H9 (cell line): ENCODE results near the gene GPD2. TPM values are rescaled to one million over a fixed set of nuclear protein-coding genes. Genes with fewer than 3 reads are reported as not detected.
A peak's percentile ranks its signal among the peaks of the same experiment; 100 is the strongest.

Source experiments
- DNase-seq: peaks from one replicate; pipeline ENCODE4 v3.0.0-alpha.2; 2017
- H2AFZ ChIP-seq: one replicate; pipeline ENCODE4 v1.6.1; 2013; ENCODE audit warnings: mild to moderate bottlenecking, low read length, control low read depth, moderate library complexity
- H2AK5ac ChIP-seq: 2 replicates; pipeline ENCODE4 v1.6.1; 2013; ENCODE audit warnings: low read length, control low read depth, mixed read lengths; ENCODE audit not compliant: insufficient read length
- H2BK120ac ChIP-seq: one replicate; pipeline ENCODE4 v1.6.1; 2013; ENCODE audit warnings: low read depth, mild to moderate bottlenecking, low read length, control low read depth, inconsistent platforms; ENCODE audit not compliant: poor library complexity, severe bottlenecking
- H2BK12ac ChIP-seq: 2 replicates; pipeline ENCODE4 v1.6.1; 2013; ENCODE audit warnings: low read length, control low read depth, mixed read lengths, low read depth; ENCODE audit not compliant: insufficient read length
- H2BK15ac ChIP-seq: 2 replicates; pipeline ENCODE4 v1.6.1; 2013; ENCODE audit warnings: low read depth, low read length, control low read depth
- H2BK20ac ChIP-seq: one replicate; pipeline ENCODE4 v1.6.1; 2013; ENCODE audit warnings: low read depth, mild to moderate bottlenecking, low read length, control low read depth, inconsistent platforms; ENCODE audit not compliant: poor library complexity, severe bottlenecking
- H2BK5ac ChIP-seq: 2 replicates; pipeline ENCODE4 v1.6.1; 2013; ENCODE audit warnings: low read length, control low read depth, mixed read lengths; ENCODE audit not compliant: insufficient read length
- H3K14ac ChIP-seq: 2 replicates; pipeline ENCODE4 v1.6.1; 2013; ENCODE audit warnings: low read length, control low read depth; ENCODE audit not compliant: insufficient read depth
- H3K18ac ChIP-seq: 2 replicates; pipeline ENCODE4 v1.6.1; 2013; ENCODE audit warnings: low read depth, mild to moderate bottlenecking, mixed read lengths, low read length, control low read depth; ENCODE audit not compliant: insufficient read length
- H3K23ac ChIP-seq: 2 replicates; pipeline ENCODE4 v1.6.1; 2013; ENCODE audit warnings: low read length, control low read depth, mixed read lengths, low read depth; ENCODE audit not compliant: insufficient read length
- H3K23me2 ChIP-seq: 2 replicates; pipeline ENCODE4 v1.6.1; 2013; ENCODE audit warnings: low read depth, mild to moderate bottlenecking, mixed read lengths, low read length, control low read depth; ENCODE audit not compliant: insufficient read length, poor library complexity, severe bottlenecking
- H3K27ac ChIP-seq: 2 replicates; pipeline ENCODE4 v1.5.1; 2013; ENCODE audit warnings: low read length, control low read depth, mixed read lengths, low read depth; ENCODE audit not compliant: insufficient read length
- H3K27me3 ChIP-seq: 2 replicates; pipeline ENCODE4 v1.6.1; 2013; ENCODE audit warnings: low read length, control low read depth, inconsistent platforms; ENCODE audit not compliant: insufficient read depth
- H3K4ac ChIP-seq: 2 replicates; pipeline ENCODE4 v1.6.1; 2013; ENCODE audit warnings: low read depth, mild to moderate bottlenecking, control low read depth, inconsistent platforms, low read length, moderate library complexity
- H3K4me1 ChIP-seq: 2 replicates; pipeline ENCODE4 v1.6.1; 2013; ENCODE audit warnings: low read length, control low read depth, inconsistent platforms; ENCODE audit not compliant: insufficient read depth
- H3K4me2 ChIP-seq: 2 replicates; pipeline ENCODE4 v1.6.1; 2013; ENCODE audit warnings: low read length, control low read depth, mixed read lengths; ENCODE audit not compliant: insufficient read length, insufficient read depth
- H3K56ac ChIP-seq: 2 replicates; pipeline ENCODE4 v1.6.1; 2013; ENCODE audit warnings: low read depth, mild to moderate bottlenecking, mixed read lengths, low read length, control low read depth; ENCODE audit not compliant: insufficient read length
- H3K79me1 ChIP-seq: 2 replicates; pipeline ENCODE4 v1.6.1; 2013; ENCODE audit warnings: low read depth, mild to moderate bottlenecking, moderate library complexity, low read length, control low read depth, inconsistent platforms; ENCODE audit not compliant: insufficient read depth, poor library complexity, severe bottlenecking
- H3K79me2 ChIP-seq: 2 replicates; pipeline ENCODE4 v1.6.1; 2013; ENCODE audit warnings: low read length, control low read depth, inconsistent platforms; ENCODE audit not compliant: insufficient read depth
- H3K9ac ChIP-seq: 2 replicates; pipeline ENCODE4 v1.6.1; 2013; ENCODE audit warnings: low read length, control low read depth, mixed read lengths; ENCODE audit not compliant: insufficient read length; ENCODE audit errors: extremely low read depth
- H3K9me3 ChIP-seq: one replicate; pipeline ENCODE4 v1.6.1; 2013; ENCODE audit warnings: low read depth, low read length, inconsistent platforms; ENCODE audit not compliant: control insufficient read depth
- H3T11ph ChIP-seq: one replicate; pipeline ENCODE4 v1.6.1; 2013; ENCODE audit warnings: mild to moderate bottlenecking, low read length, control low read depth, inconsistent platforms
- H4K20me1 ChIP-seq: one replicate; pipeline ENCODE4 v1.6.1; 2013; ENCODE audit not compliant: control insufficient read depth, insufficient read length, insufficient read depth
- H4K5ac ChIP-seq: 2 replicates; pipeline ENCODE4 v1.6.1; 2013; ENCODE audit warnings: low read depth, mild to moderate bottlenecking, mixed read lengths, low read length, control low read depth; ENCODE audit not compliant: insufficient read length
- H4K8ac ChIP-seq: replicated peaks from 2 replicates; pipeline ENCODE4 v1.6.1; 2013; ENCODE audit warnings: low read length, control low read depth, mixed read lengths, low read depth; ENCODE audit not compliant: insufficient read length
- H4K91ac ChIP-seq: 2 replicates; pipeline ENCODE4 v1.6.1; 2013; ENCODE audit warnings: low read depth, mild to moderate bottlenecking, moderate library complexity, mixed read lengths, low read length, control low read depth; ENCODE audit not compliant: insufficient read length
- H3K27ac Mint-ChIP-seq, 3 experiments: 2 replicates in 2 of 3; 3 replicates in 1 of 3; pipeline ENCODE4 v1.8.0; 2020 to 2021; ENCODE audit warnings: mixed read lengths in 3 of 3, mild to moderate bottlenecking in 1 of 3, moderate library complexity in 1 of 3
- H3K27me3 Mint-ChIP-seq: 2 replicates; pipeline ENCODE4 v1.8.0; 2021; ENCODE audit warnings: low read depth, mild to moderate bottlenecking, moderate library complexity, mixed read lengths
- H3K36me3 Mint-ChIP-seq, 3 experiments: 2 replicates in 2 of 3; 3 replicates in 1 of 3; pipeline ENCODE4 v1.8.0; 2020 to 2021; ENCODE audit warnings: low read depth in 3 of 3, mixed read lengths in 3 of 3; ENCODE audit not compliant: insufficient read depth in 1 of 3
- H3K4me1 Mint-ChIP-seq, 2 experiments: 2 replicates each; pipeline ENCODE4 v1.8.0; 2020; ENCODE audit warnings: mixed read lengths in 2 of 2
- H3K4me3 Mint-ChIP-seq, 2 experiments: 2 replicates in 1 of 2; 3 replicates in 1 of 2; pipeline ENCODE4 v1.8.0; 2020 to 2021; ENCODE audit warnings: mild to moderate bottlenecking in 2 of 2, mixed read lengths in 2 of 2, moderate library complexity in 1 of 2
- H3K9me3 Mint-ChIP-seq, 2 experiments: 2 replicates in 1 of 2; 3 replicates in 1 of 2; pipeline ENCODE4 v1.8.0; 2020; ENCODE audit warnings: mild to moderate bottlenecking in 2 of 2, mixed read lengths in 2 of 2, moderate library complexity in 1 of 2
- CTCF ChIP-seq: fragments of 200-600 bp; sonication (generic); conservative IDR thresholded peaks from 3 replicates; pipeline ENCODE4 v1.8.0; 2021; ENCODE audit warnings: antibody characterized with exemption, mild to moderate bottlenecking
- WGBS: extraction: QIAGEN DNeasy Blood & Tissue Kit; methylation state at CpG from one replicate; pipeline ENCODE4 v1.1.7; 2013; ENCODE audit warnings: missing lambda C conversion rate, low lambda C conversion rate, mixed read lengths; ENCODE audit not compliant: insufficient read length; ENCODE audit errors: extremely low coverage; 5-methylcytosine and 5-hydroxymethylcytosine counted together
- total RNA-seq: library from RNA; stranded (reverse); gene quantifications from 2 replicates; pipeline ENCODE4 v1.2.1, GENCODE V29; 2021

GPD2 gene
- total RNA-seq, 1 experiment from 2014 or later = 46.0 TPM

DNA sequence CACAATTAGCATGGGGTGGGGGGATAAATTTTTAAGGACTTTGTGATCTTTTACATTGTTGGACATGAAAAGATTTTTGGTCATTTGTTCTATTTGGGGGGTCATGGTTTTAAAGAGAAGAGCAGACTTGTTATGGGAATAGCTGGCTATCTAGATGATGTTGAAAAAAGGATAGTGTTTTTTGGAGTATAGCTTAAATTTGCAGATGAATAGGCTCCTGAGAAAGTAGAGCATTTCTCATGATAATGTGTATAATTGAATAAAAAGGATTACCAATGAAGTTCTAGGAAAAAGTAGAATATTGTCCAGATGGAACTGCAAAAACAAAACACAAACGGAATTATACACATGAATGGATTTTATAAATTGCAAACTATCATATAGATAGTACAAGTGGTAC, 186.3 kb downstream of the GPD2 start:
- no peak for DNase-seq
- H3K23me2 ChIP-seq = no peaks in the 10 kb centered on the region
- WGBS = no CpG with 5 or more reads among the region's 1 CpG
- TF ChIP-seq CTCF = no peak
- no peak overlapping the region for H2BK5ac ChIP-seq
- Mint-ChIP-seq H3K27me3 (no peaks in the 10 kb centered on the region), H3K4me3 (no peak overlapping the region), H3K27ac (peak overlapping the region in 1 of 3 experiments; percentile 29; a peak in 1 of 7 replicates), H3K9me3 (peaks cover 22 to 24% of the 10 kb centered on the region in 2 experiments), H3K4me1 (peaks cover 17 to 32% of the 10 kb centered on the region in 2 experiments), H3K36me3 (peaks cover 8 to 40% (median 19%) of the 10 kb centered on the region in 3 experiments)
- H3K4me1 ChIP-seq = no peaks in the 10 kb centered on the region; the same call in 1 of the 2 replicates
- no peak overlapping the region for H2BK20ac ChIP-seq
- H3K18ac ChIP-seq = no peak overlapping the region
- H3K27ac ChIP-seq = no peak overlapping the region
- no peaks in the 10 kb centered on the region for H3K79me1 ChIP-seq
- no peak overlapping the region for H3K23ac ChIP-seq
- no peaks in the 10 kb centered on the region for H3K27me3 ChIP-seq
- H3K4me2 ChIP-seq = no peak overlapping the region
- H2BK15ac ChIP-seq = no peak overlapping the region
- no peak overlapping the region for H4K91ac ChIP-seq
- H3K56ac ChIP-seq = no peak overlapping the region
- no peak overlapping the region for H3T11ph ChIP-seq
- no peak overlapping the region for H2AFZ ChIP-seq
- H3K9ac ChIP-seq = no peak overlapping the region
- H2BK120ac ChIP-seq = no peak overlapping the region
- H2AK5ac ChIP-seq = no peak overlapping the region
- H3K9me3 ChIP-seq = no peaks in the 10 kb centered on the region
- no peak overlapping the region for H2BK12ac ChIP-seq
- no peaks in the 10 kb centered on the region for H3K79me2 ChIP-seq
- H3K4ac ChIP-seq = no peak overlapping the region
- H3K14ac ChIP-seq = no peak overlapping the region
- no peak overlapping the region for H4K5ac ChIP-seq
- H4K8ac ChIP-seq = no peak overlapping the region
- no peaks in the 10 kb centered on the region for H4K20me1 ChIP-seq
